Urothelium cell line (cell line): ENCODE data around the gene FAM43B.

Source experiments
- DNase-seq: peaks from one replicate; pipeline ENCODE4 v3.0.0; 2011; ENCODE audit warnings: low spot score, mixed read lengths
- FAIRE-seq: peaks from 2 replicates; lab custom pipeline; 2011; peaks lifted over from hg19 to GRCh38; lab: Jason Lieb, UNC

FAM43B gene

DNA sequence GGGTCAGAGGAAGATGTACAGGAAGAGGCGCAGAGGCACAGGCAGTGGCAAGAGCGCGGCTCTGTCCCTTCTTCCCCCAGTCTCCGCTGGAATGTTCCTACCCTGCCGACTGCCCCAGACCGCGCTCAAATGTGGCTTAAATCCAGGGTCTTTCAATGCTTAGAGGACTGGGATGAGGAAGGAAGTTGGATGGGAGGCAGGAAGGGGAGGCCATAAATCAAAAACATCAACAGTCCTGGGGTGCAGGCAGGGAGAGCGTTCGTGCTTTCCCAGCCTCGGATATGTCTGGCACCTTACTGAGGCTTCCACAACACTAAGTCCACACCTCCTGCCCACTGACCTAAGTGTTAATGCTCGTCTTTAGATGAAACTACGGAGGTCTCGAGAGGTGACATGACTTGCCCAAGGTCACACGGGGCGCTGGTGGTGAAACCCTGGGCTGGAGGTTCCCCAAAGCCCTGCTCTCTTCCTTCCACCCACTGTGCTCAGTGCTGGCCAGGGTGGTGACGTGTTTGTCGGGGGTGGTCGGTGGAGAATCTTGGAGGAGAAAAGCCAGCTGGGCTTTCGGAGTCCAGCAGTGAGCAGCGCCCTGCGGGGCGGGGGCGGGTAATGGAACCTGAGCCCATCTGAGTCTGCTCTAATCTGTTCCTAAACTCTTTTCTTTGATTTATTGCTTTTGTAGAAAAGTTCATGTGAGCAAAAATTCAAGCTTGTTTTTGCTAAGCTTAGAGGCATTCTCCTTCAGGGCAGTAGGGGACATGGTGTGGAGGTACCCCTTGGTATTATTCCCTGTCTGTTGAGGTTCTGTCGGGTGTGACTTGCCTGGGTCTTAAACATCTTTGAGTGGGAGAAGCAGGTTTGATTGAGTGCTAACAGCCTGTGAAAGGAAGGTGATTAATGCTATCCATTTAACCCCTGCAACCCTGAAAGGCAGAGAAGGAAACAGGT is 37.2 kb downstream of the FAM43B start:
- FAIRE-seq: no peak
- no peak for DNase-seq

DNA sequence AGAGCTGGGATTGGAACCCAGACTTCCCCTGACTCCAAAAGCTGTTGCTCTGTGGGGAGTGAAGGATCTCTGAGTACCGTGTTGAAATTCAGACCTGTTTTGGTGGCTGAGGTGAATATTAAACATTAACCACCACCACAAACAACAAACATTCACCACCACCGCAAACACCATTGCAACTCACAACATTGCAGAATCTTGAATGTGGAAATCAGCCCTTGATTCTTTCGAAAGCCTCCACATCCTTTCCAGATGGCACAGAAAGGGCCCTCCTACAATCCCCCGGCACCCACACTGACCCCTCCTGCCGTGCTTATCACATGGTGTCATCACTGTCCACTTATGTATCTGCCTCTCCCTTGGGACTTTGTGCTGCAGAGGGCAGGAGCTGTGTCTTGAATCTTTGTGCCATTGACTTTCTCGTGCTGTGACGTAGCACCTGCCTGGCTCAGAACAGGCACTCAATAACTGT is 38.0 kb downstream of the FAM43B start:
- DNase-seq (no peak), FAIRE-seq (no peak)

DNA sequence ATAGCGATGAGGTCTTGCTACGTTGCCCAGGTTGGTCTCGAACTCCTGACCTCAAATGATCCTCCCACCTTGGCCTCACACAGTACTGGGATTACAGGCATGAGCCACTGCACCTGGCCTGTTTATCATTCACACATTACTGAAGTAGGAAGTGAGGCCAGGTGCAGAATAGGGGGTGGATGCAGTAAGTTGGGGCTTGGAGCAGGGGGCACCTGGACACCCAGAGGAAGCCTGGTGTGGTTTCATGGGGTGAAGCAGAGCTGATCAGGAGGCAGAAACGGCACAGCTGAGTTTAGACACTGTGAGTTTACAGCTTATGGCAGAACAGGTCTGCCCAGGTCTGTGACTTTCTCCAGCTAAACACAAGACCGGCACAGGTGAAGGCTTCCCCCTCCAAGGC is 41.4 kb downstream of the FAM43B start:
- no peak for DNase-seq
- no peak for FAIRE-seq

DNA sequence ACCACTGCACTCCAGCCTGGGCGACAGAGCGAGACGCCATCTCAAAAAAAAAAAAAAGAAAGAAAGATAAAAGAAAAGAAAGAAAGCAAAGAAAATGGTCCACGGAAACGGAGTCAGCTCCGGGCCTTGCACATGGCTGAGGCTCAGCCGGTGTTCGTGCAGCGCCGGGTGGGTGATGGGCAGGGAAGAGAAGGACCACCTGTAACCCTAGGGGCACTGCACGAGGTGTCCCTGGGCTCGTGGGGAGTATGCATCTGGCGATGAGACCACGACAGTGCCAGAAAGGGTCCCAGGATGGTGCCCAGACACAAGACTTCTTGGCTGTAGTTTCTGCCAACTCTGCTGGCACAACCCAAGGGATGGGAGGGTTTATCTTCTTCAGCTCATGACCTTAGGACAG is 42.4 kb downstream of the FAM43B start:
- DNase-seq: no peak
- FAIRE-seq: no peak

DNA sequence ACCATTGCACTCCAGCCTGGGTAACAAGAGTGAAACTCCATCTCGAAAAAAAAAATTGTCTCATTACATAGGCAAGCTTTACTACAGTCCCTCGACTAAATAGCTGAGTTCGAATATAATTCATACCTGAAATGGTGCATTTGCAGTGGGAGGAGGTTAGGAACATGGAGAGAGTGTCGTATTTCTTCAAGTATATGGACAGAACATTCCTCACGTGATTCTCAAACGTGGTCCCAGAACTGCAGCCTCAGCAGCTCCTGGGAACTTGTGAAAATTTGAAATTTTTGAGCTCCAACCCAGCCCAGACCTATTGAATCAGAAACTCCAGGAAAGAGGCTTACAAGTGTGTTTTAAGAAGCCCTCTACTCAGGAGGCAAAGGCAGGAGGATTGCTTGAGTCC is 43.7 kb downstream of the FAM43B start:
- FAIRE-seq: no peak
- no peak for DNase-seq

DNA sequence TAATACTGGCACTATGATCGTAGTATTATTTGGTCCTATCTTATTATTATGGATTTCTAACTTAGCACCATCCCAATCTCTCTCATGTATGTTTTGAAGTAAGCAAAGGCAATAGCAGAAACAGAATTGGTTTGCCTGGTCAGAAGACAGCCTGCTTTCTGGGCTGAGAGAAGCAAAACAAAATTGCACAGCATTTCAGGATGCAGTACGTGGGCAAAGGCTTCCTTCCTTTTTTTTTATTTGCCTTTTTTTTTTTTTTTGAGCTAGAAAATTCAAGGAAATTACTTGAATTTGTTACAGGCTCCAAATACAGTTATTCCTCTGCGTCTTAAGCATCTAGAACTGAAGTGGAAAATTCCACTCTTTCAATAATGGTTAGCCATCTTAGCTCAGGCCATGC is 45.3 kb downstream of the FAM43B start:
- DNase-seq: no peak
- no peak for FAIRE-seq

DNA sequence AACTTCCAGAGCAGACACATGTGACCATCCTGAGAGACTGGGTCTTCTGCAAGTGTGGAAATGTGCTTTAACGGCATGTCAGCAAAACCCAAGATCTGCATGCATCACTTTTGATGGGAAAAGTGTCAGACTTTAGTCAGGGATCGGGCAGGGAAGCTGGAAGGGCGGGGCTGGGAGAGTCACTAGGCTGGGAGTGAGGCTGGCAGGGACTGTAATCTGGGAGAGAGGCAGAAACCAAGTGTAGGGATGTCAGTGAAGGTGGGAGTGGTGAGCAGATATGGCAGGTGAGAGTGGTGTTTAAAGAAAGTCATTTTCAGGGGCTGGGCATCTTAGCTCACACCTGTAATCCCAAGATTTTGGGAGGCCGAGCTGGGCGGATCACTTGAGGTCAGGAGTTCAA is 47.8 kb downstream of the FAM43B start:
- DNase-seq (no peak), FAIRE-seq (no peak)

DNA sequence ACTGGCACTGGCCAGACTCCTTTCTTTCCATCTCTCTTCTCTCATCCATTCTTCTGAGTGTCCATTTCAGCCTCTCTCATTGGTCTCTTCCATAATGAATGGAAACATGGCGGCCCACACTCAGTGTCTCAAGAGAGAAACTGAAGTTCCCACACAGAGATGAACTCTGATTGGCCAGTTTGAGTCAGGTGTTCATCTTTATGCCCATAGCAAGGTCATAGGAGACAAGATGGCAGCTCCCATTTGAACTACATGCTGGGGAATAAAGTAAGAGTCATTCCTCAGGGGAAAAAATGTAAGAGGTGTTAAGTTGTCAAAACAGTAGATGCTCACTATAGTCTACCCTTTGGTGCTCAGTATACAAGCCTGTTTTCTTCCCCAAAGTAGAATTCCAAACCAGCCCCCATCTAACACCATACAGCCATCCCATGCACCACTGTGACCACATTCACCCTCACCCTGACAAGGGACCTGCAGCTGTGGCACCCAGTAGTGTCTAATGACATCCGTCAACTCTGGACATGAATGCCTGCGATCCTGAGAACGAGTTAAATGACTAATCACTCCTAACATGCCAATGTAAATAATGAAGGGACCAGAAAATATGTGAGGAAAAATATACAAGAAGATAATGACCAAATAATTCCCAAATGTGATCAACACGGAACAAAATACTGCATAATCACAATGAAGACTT is 48.9 kb downstream of the FAM43B start:
- DNase-seq (no peak), FAIRE-seq (no peak)

DNA sequence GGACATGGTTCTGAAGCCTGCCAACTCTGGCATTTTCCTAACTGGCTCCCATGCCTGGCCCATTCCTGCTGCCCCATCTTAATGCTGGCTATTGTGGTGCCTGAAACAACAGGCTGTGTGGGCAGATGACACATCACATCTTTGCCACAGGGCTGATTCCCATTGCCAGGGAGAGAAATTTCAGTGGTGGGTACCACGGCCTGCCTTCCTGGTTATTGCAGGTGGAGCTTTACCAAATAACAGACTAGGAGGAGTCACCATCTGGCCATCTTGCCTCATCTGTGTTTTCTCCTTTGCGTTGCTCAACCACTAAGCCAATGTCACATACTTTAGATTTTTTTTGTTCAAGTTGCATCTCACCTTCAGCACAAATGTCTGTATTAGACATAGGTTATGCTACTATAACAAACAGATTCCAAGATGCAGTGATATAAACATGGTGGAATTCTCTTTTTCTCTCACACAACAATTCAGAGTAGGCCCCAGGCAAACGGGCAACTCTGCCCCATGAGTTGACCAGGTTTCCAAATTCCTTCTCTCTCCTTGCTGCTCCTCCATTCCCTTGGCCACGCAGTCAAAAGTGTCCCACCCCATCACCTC is 50.6 kb downstream of the FAM43B start:
- FAIRE-seq: no peak

DNA sequence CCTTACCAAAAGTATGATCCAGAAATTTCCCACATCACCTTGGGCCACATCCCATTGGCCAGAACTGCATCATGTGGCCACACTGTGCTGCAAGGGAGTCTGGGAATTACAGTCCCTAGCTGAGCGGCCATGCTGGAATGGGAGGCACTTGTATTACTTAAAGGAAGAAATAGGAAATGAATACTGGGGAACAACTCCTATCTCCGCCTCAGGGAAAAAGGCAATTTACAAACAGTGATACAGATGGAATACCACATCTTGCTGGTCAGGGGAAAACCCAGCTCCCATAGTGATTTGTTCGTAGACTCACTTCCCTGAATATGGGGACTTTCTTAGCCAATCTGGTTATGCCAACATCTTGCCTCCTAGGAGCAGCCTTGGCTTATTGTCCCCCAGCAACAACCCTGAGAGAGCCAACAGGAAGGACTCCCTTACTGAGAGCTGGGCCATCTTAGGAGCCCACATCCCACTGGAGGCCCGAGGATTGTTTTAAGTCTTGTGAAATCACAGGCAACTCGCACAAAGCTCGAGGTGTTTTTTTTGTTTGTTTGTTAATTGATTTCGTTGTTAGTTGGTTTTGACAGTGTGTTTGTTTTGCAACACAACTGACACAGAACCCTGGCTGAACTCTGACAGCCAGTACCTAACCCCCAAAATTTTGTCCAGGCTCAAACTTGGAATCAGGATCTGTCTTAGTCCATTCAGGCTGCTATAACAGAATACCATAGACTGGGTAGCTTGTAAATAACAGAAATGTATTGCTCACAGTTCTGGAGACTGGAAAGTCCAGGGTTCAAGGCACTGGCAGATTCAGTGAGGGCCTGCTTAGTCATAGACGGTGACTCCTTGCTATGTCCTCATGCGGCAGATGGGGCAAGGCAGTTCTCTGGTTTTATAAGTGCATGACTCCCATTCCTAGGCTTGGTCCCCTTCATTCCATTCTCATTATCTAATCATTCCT is 51.4 kb downstream of the FAM43B start:
- DNase-seq (peak; percentile 72), FAIRE-seq (no peak)

More for the DNA sequence above, 50.6 kb downstream of the FAM43B start:
- DNase-seq: no peak
